AG04449 (cell line): ENCODE data around the gene ADAMTS17.

ENCODE experiments used
- CTCF ChIA-PET: fragments of 350-600 bp; formaldehyde crosslinking; extraction: SDS; loops from one replicate; lab custom pipeline; 2021; ENCODE audit warnings: antibody characterized with exemption; lab: Yijun Ruan, JAX
- POLR2A ChIA-PET: fragments of 400-600, 350-600 bp; formaldehyde crosslinking; extraction: SDS; loops from one replicate; lab custom pipeline; 2020; ENCODE audit warnings: antibody characterized with exemption, inconsistent platforms; lab: Yijun Ruan, JAX
- DNase-seq: peaks from one replicate; pipeline ENCODE4 v3.0.0-alpha.2; 2010; ENCODE audit warnings: low read depth, low spot score
- H3K4me3 ChIP-seq: 2 replicates; pipeline ENCODE4 v1.5.1; 2011; ENCODE audit warnings: low read depth, mild to moderate bottlenecking, control low read depth, low read length
- CTCF ChIP-seq: IDR thresholded peaks from one replicate; pipeline ENCODE4 v1.5.1; 2011; ENCODE audit warnings: mild to moderate bottlenecking, moderate library complexity, low read length, control low read depth, inconsistent platforms; ENCODE audit not compliant: insufficient read depth; ENCODE audit errors: missing control alignments

The ADAMTS17 gene

GRCh38 chr15:100277087-100277855 lies 64.5 kb downstream of the ADAMTS17 start:
- no peak for DNase-seq
- TF ChIP-seq CTCF, result no peak
- ChIA-PET POLR2A (no interaction called here), CTCF (no interaction called here)
- H3K4me3 ChIP-seq, result no peak overlapping the region

- ChIA-PET POLR2A (no interaction called here), CTCF (no interaction called here)
- DNase-seq, result no peak
- H3K4me3 ChIP-seq, result no peak overlapping the region
- no peak for TF ChIP-seq CTCF
Measured at GRCh38 chr15:100276506-100276905, 65.3 kb downstream of the ADAMTS17 start.

- POLR2A ChIA-PET, result no interaction called here
- H3K4me3 ChIP-seq, result no peak overlapping the region
- no peak for TF ChIP-seq CTCF
- no peak for DNase-seq
- CTCF ChIA-PET, result no interaction called here
Measured at GRCh38 chr15:100275641-100276040, 66.1 kb downstream of the ADAMTS17 start.

GRCh38 chr15:100269831-100270230 lies 71.9 kb downstream of the ADAMTS17 start:
- no peak for DNase-seq
- ChIA-PET POLR2A (no interaction called here), CTCF (no interaction called here)
- H3K4me3 ChIP-seq, result no peak overlapping the region
- no peak for TF ChIP-seq CTCF

GRCh38 chr15:100266166-100266565 lies 75.6 kb downstream of the ADAMTS17 start:
- ChIA-PET CTCF (no interaction called here), POLR2A (no interaction called here)
- no peak for TF ChIP-seq CTCF
- H3K4me3 ChIP-seq, result no peak overlapping the region
- no peak for DNase-seq

- no peak overlapping the region for H3K4me3 ChIP-seq
- ChIA-PET POLR2A (no interaction called here), CTCF (no interaction called here)
- no peak for TF ChIP-seq CTCF
- no peak for DNase-seq
Measured at GRCh38 chr15:100265641-100266035, 76.1 kb downstream of the ADAMTS17 start.
